GM21390 (cell line): ENCODE measurements around the gene VPS52.
"Not testable (repeated sequence)": the region's sequence is repeated elsewhere in the genome, so short reads cannot be mapped to it uniquely, and the experiment has no call there.

Experiments used
- ATAC-seq: cut with Tn5 transposase; IDR thresholded peaks from one replicate; pipeline ENCODE4 v1.9.1; 2021; ENCODE audit not compliant: unreplicated experiment

Gene VPS52

DNA sequence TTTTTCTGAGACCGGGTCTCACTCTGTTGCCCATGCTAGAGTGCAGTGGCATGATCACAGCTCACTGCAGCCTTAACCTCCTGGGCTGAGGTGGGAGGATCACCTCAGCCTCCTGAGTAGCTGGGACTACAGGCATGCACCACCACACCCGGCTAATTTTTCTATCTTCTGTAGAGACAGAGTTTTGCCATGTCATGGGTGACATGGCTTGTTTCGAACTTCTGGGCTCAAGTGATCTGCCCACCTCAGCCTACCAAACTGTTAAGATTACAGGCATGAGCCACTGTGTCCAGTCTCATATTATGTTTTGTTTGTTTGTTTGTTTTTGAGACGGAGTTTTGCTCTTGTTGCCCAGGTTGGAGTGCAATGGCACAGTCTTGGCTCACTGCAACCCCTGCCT is 13.5 kb upstream of the VPS52 start:
- ATAC-seq, result not testable (repeated sequence)

DNA sequence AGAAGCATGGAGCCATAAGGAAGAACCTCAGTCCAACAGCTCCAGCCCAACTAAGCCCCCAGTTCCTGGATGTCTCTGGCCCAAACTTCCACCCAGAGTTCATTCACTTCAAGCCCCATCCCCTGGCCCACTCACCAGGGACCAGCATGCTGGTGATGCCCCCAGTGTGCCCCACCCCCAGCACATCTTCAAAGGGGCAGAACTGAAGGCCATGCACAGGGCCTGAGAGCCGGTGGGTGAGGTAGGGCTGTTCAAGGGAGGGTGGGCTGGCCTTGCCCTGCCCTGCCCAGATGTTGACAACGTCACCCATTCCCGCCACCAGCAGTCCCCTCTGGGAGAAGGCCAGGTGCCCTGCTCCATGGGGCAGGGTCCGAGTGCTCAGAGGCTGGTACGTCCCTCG is 8.9 kb upstream of the VPS52 start:
- no peak for ATAC-seq

DNA sequence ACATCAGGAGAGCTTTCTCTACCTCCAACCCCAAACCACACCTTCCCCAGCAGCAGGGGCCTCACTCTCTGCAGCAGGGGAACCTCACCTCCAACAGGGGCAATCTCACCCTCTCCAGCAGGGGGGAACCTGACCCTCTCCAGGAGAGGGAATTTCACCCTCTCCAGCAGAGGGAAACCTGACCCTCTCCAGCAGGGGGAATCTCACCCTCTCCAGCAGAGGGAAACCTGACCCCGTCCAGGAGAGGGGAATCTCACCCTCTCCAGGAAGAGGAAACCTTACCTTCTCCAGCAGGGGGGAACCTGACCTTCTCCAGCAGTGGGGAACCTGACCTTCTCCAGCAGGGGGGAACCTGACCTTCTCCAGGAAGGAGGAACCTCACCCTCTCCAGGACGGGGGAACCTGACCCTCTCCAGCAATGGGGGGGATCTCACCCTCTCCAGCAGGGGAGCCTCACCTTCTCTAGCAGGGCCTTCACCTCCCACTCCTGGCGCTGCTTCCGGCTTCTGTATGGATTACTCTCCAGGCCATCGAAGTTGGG is 8.4 kb upstream of the VPS52 start:
- no peak for ATAC-seq

DNA sequence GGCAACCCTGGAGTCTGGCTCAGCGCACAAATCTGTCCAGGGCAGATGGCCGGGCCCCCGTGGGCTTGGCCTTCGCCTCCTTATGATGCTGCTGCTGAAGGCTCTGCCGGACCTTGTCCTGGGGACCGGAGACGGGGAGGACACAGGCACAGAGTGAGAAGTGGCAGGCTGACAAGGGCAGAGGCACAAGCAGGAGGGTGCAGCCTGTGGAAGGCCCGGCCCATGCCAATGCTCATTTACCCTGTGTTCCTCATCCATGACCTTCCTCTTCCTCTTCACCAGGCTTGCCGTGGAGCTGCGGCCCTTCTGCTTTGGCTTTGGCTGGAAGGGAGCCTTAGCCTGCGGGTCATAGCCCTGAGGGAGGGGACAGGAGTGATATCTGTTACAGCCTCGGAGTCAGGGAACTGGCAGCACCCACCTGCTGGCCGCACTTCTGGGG is 7.6 kb upstream of the VPS52 start:
- ATAC-seq, result no peak

DNA sequence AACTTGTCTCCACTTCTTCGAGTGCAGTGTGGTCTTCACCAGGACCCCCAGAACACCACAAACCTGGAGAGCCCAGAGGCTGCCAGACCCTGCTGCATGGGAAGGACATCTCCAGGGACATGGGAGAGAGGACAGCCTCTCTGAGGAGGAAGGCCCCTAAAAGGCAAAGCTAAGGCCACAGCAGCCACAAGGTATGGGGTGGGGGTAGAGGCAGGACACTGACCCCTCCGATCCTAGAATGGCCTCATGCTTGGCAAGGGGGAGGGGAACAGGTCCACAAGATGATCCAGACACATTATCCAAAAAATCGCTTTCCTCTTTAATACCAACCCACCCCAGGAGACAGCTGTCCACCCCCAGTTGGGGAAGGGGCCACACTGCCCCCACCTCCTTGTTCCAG is 7.1 kb upstream of the VPS52 start:
- no peak for ATAC-seq

DNA sequence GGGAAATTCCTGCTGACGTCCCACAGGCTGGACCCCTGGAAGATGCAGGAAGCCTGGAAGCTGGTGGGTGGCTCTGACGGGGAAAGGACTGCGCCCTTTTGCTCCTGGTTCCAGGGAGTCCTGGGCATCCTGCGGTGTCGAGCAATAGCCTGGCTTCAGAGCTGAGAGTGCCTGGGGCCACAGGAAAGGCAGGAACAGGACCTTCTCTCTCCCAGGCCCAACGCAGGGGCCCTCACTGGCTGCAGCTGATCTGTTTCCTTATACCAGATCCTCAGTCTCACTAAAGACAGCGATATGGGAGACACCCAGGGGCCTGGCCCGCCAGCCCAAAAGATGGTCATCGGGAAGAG is 6.7 kb upstream of the VPS52 start:
- ATAC-seq, result no peak

DNA sequence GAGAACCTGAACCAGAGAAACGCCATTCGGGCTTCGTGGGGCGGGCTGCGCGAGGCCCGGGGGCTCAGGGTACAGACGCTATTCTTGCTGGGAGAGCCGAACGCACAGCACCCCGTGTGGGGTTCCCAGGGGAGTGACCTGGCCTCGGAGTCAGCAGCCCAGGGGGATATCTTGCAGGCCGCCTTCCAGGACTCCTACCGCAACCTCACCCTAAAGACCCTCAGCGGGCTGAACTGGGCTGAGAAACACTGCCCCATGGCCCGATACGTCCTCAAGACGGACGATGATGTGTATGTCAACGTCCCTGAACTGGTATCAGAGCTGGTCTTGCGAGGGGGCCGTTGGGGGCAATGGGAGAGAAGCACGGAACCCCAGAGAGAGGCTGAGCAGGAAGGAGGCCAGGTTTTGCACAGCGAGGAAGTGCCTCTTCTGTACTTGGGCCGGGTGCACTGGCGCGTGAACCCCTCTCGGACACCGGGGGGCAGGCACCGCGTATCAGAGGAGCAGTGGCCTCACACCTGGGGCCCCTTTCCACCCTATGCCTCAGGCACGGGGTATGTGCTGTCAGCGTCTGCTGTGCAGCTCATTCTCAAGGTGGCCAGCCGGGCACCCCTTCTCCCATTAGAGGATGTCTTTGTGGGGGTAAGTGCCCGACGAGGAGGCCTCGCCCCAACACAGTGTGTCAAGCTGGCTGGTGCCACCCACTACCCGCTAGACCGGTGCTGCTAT is 6.2 kb upstream of the VPS52 start:
- ATAC-seq, result no peak

DNA sequence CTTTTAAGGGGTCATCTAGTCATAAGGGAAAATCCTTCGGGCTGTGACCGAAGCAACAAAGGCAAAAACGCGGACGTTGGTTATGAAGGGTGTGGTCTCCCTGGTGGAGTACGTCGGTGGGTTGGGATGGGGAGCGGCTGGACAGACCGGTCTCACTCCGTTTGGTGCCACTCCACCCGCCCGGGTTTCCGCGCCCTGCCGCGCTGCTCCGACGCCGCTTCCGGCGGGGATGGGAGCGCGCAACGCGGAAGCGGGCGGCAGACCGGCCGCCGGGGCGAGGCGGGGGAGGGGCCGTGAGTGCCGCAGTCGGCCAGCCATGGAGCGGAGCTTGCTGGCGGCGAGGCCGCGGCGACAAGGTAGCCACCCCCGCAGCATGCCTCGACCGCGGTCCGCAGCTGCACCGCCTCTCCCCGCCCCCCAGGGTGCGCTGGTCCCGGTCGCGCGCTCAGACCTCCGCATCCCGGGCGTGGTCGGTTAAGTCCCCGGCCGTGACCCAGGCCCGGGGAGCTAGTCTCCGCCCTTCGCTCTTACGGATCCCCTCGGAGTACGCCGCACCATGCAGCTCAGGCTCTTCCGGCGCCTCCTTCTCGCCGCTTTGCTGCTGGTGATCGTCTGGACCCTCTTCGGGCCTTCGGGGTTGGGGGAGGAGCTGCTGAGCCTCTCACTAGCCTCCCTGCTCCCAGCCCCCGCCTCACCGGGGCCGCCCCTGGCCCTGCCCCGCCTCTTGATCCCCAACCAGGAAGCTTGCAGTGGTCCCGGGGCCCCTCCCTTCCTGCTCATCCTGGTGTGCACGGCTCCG is 5.4 kb upstream of the VPS52 start, which contains the start of gene B3GALT4:
Gene B3GALT4, plus strand, starts transcription at position 260 of the 799 bp plus-strand sequence. Its CDS starts 297 bp downstream, at position 557.
- ATAC-seq, result peak; percentile 56

DNA sequence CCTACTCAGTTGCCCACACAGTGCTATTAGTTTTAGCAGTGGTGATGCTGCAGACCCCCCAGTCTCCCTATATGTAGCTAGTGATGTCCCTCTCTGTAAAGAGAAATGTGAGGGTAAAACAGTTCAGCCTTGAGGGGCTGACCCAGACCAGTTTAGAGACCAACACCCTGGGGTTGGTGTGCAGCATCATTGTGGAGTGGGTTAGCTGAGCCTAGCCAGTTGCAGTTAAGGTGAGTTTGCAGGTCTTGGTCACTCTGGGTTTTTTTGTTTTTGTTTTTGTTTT is 4.8 kb upstream of the VPS52 start:
- ATAC-seq, result no peak

DNA sequence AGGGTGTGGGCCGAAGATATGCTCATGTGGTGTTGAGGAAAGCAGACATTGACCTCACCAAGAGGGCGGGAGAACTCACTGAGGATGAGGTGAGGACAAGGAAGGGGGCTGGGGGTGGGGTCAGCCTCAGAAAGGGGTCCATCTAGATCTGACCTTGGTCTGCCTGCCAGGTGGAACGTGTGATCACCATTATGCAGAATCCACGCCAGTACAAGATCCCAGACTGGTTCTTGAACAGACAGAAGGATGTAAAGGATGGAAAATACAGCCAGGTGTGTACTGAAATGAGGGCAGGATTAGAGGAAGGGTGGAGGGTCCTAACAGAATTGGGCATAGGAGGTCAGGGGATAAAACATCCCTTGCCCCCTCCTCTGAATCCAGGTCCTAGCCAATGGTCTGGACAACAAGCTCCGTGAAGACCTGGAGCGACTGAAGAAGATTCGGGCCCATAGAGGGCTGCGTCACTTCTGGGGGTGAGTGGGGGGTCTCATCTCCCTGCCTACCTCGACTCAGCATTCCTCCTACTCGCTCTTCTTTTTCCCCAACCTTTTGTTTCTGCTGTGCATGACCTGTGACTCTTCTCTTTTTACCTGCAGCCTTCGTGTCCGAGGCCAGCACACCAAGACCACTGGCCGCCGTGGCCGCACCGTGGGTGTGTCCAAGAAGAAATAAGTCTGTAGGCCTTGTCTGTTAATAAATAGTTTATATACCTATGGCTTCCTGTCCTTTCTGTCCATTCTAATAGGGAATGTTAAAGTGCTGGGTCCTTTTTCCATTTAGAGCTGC is 4.3 kb upstream of the VPS52 start:
- not testable (repeated sequence) for ATAC-seq

DNA sequence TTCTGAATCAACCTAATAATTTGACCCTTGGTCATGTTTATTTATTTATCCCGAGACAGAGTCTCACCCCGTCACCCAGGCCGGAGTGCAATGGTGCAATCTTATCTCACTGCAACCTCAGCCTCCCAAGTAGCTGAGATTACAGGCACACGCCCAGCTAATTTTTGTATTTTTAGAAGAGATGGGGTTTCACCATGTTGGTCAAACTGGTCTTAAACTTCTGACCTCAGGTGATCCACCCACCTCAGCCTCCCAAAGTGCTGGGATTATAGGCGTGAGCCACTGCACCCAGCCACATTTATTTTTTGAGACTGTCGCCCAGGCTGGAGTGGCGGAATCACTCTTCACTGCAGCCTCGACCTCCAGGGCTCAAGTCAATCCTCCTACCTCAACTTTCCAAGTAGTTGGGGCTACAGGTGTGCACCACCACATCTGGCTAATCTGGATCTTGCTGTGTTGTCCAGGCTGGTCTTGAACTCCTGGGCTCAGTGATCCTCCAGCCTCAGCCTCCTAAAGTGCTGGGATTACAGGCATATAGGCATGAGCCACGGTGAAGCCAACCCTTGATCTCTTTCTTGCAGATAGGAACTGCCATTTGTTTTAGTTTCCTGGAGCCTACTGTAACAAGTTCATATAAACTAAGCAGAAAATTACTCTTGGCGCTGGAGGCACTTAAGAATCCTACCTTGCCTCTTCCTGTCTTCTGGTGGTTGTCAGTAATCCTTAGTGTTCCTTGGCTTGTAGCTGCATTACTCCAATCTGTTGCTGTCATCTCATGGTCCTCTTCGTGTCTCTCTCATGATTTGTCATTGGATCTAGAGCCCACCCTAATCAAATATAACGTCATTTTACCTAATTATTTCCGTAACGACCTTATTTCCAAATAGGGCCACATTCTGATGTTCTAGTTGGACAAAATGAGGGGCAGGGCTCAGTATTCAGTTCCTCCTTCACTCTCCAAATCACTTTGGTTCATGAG is 2.5 kb upstream of the VPS52 start:
- no peak for ATAC-seq

DNA sequence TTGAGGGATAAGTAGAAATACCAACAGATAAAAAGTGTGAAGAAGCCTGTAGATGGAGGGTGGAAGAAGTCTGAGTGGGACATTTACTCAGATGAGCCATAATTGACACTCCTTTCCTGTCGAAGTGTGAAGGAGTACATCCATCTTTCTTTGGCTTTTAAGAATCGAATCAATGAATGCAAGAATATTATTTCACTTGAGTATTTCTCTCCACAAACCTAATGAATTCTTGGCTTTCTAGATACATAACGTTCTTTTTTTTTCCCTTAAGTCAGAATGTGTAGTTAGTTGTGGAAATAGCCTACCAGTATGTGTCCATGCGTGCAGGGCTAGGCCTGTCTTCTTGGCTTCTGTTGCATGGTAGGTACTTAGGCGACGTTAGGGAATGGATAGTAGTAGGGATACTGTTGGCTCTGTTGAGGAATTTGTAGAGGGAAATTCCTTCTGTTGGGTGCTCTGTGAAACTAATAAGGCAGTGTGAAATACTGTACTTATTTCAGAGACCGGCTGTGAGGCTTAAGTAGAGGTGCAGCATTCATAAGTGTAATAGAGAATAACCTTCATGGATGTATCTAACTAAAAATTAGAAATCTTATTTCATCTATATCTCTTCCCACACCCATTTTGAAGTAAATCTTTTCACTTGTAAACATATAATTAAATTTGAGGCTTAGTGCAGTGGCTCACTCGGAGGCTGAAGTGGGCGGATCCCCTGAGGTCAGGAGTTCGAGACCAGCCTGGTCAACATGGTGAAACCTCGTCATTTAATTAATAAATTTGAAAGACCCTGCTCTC is 1.6 kb upstream of the VPS52 start:
- no peak for ATAC-seq

DNA sequence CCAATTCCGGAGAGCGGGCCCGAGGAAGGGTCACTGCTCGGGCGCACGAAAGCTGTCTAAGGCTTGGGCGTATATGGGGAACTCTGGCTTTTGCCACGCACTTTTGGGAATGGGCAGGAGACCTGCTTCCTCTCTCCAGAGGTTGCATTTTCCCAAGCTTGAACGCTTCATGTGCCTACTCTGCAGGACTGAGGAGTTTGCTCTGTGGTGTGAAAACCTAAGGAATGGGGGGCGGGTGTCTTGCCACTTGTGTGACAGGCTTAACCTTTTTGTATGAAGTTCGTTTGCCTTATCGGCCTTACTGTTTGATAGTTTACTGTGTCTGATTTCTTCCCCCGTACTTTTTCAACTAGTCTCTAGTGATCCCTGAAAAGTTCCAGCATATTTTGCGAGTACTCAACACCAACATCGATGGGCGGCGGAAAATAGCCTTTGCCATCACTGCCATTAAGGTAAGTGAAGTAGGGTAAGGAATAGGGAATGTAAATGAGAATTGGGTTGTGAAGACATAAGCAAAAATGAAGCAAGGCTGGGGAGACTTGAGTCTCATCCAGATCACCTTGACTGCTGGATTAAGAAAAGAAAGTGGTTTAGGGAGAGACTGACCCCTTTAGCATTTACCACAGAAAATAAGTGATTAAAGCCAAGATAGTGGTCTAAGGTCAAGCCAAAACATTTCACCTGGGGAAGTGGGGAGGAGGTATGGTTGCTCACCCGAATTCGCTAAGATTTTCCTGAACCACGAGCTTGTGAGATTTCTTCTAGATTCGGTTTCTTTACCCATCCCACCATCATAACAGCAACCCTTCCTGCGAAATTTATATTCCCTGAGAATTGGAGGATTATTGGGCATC is 826 bp upstream of the VPS52 start:
- ATAC-seq, result no peak

DNA sequence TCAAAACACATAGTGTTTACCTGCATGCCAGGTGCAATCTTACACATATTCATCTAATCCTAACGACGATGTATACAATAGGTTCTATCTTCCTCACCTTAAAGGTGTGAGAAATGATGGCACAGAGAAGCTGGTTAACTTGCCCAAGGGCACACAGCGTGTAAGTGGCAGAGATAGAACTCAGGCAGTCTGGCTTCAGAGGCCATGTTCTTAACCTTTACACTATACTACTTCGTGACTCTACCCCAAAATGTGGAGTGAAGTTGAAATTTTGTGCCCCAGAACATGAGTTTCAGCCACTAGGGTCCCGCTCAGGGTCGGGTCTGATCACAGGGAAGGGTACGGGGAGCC is 584 bp downstream of the VPS52 start:
- ATAC-seq, result no peak

DNA sequence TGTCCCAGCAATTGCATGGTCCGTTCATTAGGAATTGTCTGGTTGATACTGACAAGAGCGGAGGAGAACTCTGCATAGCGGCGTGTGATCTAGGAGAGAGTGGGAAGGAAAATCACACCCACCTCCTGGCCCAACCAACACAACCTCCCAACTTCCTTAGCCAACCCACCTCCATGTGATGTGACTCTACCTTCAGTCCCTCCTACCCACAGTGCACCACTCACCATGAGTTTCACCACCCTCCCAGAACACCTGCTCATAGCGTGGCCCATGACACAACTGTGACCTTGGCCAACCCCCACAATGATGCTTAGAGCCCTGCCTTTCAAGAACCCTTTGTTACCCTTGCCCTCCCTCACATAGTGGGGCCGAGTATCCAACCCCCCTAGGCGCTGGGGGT is 7.7 kb downstream of the VPS52 start:
- no peak for ATAC-seq

DNA sequence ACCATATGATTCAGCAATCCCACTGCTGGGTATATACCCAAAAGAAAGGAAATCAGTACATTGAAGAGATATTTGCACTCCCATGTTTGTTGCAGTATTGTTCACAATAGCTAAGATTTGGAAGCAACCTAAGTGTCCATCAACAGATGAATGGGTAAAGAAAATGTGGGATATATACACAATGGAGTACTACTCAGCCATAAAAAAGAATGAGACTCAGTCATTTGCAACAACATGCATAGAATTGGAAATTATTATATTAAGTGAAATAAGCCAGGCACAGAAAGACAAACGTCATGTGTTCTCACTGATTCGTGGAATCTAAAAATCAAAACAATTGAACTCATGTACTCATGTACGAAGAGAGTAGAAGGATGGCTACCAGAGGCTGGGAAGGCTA is 9.2 kb downstream of the VPS52 start:
- ATAC-seq, result not testable (repeated sequence)

DNA sequence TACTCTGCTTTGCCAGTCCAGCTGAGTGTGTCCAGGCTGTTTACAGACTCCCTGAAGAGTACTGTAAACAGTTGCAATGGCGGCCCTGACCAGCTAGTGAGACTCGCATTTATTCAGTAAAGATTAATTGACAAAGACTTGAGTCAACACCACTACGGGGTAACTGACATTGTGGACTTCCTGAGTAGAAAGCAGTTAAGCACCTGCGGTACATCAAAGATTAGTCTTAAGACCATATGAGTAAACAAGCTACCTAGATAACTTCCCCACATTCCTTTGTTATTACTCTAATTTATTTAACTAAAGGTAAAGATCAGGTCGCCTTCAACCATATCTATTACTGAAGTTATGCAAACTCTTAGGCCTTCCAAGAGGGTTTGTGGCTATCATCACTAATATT is 12.6 kb downstream of the VPS52 start:
- no peak for ATAC-seq

DNA sequence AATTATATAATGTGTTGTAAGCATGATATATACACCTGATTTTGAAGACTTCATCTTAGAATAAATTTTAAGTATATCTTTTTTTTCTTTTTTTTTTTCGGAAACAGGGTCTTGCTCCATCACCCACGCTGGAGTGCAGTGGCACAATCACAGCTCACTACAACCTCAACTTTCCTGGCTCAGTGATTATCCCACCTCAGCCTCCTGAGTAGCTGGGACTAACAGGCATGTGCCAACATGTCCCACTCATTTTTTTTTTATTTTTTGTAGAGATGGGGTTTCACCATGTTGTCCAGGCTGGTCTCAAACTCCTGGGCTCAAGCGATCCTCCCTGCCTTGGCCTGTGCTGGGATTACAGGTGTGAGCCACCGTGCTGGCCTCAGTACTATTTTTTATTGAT is 17.1 kb downstream of the VPS52 start:
- no peak for ATAC-seq

DNA sequence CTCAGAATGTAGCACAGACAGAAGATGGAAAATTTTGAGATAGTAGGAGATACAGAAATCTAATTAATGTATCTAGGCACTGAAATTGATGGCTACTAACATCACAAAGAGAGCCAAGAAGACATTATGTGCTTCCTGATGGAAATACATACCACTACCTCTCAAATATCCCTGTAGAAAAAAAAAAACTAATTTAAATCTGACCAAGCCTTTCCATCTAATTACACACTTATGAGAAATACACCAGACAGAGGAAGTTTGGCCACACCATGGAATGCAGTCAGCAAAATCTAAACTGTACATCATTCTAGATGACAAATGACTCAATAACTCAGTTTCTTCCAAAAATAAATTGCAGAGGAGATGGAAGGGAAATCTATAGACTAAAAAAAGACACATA is 18.9 kb downstream of the VPS52 start:
- no peak for ATAC-seq
